Prostate gland (tissue), 2 donors: ENCODE measurements around the gene SF3A2. TPM values are rescaled to one million over a fixed set of nuclear protein-coding genes. Genes with fewer than 3 reads are reported as not detected.

Source experiments
- DNase-seq: peaks from one replicate; pipeline ENCODE4 v3.0.0-alpha.2; 2019; ENCODE audit warnings: low spot score
- H3K27ac ChIP-seq, 2 donors: fragments of 200-600 bp; sonication (generic); 2 replicates each; pipeline ENCODE4 v1.5.1; 2017 to 2019
- H3K27me3 ChIP-seq: fragments of 200-600 bp; sonication (generic); replicated peaks from 2 replicates; pipeline ENCODE4 v1.5.1; 2019; ENCODE audit not compliant: insufficient read depth
- H3K36me3 ChIP-seq, 2 donors: fragments of 200-600 bp; sonication (generic); 1 replicate in 1 of 2; 2 replicates in 1 of 2; pipeline versions ENCODE4 v1.5.1 to v1.8.1; 2017 to 2019
- H3K4me1 ChIP-seq: fragments of 200-600 bp; sonication (generic); replicated peaks from 2 replicates; pipeline ENCODE4 v1.5.1; 2019
- H3K4me3 ChIP-seq, 2 donors: fragments of 200-600 bp; sonication (generic); 2 replicates each; pipeline ENCODE4 v1.5.1; 2017 to 2019
- H3K9me3 ChIP-seq: fragments of 200-600 bp; sonication (generic); 2 replicates; pipeline ENCODE4 v1.5.1; 2017
- POLR2A ChIP-seq: fragments of 450-650 bp; IDR thresholded peaks from one replicate; pipeline ENCODE4 v1.6.1; 2016; ENCODE audit warnings: antibody characterized with exemption, mild to moderate bottlenecking
- POLR2AphosphoS5 ChIP-seq: sonication (generic); formaldehyde crosslinking; IDR thresholded peaks from one replicate; pipeline ENCODE4 v1.6.1; 2017; ENCODE audit warnings: antibody characterized with exemption
- WGBS: methylation state at CpG from one replicate; pipeline ENCODE4 v1.1.5; 2018; 5-methylcytosine and 5-hydroxymethylcytosine counted together
- intact Hi-C: fragments of 100-400 bp; cut with DNase I; formaldehyde crosslinking; loops from one replicate; pipeline ENCODE4 v1.14.2; 2022
- total RNA-seq, 2 donors: library from RNA; depleted of rRNA; stranded (reverse); fragments of >200 nt; gene quantifications; one replicate each; pipeline ENCODE4 v1.1.0, GENCODE V29; 2016
- TF ChIP-seq, protein P1 (sequence below), 4 experiments: fragments of 200-600 bp in 2 of 4; fragments of 450-650 bp in 2 of 4; sonication (generic) in 2 of 4; IDR thresholded peaks; 1 replicate in 3 of 4; 2 replicates in 1 of 4; pipeline ENCODE4 v1.5.1; 2016 to 2019; ENCODE audit warnings: antibody characterized with exemption in 4 of 4, mild to moderate bottlenecking in 2 of 4, moderate library complexity in 2 of 4

Gene SF3A2
- total RNA-seq, 2 donors from 2014 or later = 31.9 to 113 TPM

DNA sequence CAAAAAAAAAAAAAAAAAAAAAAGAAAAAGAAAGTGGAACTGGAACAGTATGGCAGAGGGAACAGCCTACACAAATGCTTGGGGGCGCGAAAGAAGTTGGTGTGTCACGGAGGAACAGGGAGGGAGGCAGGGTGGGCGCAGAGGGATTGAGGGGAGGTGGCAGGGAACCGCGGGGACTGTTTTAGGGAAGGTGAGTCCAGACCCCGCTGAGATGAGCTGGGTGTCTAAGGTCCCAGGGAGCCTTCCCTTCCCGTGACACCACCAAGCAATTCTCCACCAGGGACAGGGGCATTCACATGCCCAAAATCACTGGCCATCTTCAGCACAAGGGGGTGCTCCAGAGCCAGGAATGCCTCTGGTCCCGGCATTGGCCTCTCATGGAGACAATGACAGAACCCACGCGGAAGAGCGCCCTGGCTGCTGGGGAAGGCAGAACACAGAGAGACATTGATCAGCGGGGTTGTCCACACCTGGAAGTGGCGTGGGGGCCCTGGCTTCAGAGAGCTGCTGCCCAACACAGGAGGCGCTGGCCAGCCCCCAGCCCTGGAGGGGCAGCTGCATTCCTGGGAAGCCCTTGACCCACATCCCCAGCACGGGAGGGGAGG, 38.4 kb downstream of the SF3A2 start:
- Histone ChIP-seq H3K9me3 (no peaks in the 10 kb centered on the region), H3K4me3 (no peak overlapping the region), H3K36me3 (peaks cover 0 to 5% of the 10 kb centered on the region in 2 donors), H3K27ac (no peak overlapping the region), H3K27me3 (no peaks in the 10 kb centered on the region), H3K4me1 (peaks cover 19% of the 10 kb centered on the region)
- TF ChIP-seq, protein P1, sequence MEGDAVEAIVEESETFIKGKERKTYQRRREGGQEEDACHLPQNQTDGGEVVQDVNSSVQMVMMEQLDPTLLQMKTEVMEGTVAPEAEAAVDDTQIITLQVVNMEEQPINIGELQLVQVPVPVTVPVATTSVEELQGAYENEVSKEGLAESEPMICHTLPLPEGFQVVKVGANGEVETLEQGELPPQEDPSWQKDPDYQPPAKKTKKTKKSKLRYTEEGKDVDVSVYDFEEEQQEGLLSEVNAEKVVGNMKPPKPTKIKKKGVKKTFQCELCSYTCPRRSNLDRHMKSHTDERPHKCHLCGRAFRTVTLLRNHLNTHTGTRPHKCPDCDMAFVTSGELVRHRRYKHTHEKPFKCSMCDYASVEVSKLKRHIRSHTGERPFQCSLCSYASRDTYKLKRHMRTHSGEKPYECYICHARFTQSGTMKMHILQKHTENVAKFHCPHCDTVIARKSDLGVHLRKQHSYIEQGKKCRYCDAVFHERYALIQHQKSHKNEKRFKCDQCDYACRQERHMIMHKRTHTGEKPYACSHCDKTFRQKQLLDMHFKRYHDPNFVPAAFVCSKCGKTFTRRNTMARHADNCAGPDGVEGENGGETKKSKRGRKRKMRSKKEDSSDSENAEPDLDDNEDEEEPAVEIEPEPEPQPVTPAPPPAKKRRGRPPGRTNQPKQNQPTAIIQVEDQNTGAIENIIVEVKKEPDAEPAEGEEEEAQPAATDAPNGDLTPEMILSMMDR (IDR thresholded peaks at IDR 0.05) = peak in 3 of 4 experiments; percentile 19 to 64 (median 57)
- peak; percentile 6 for TF ChIP-seq POLR2AphosphoS5
- TF ChIP-seq POLR2A = no peak
- no peak for DNase-seq
- WGBS = 53% methylated on average over 16 of the region's 16 CpGs
- intact Hi-C loops = loop anchor here (5.0 kb wide), 4 partner anchors 42 to 178 kb away; partner anchors contain the start of genes DOT1L, IZUMO4 and MOB3A

DNA sequence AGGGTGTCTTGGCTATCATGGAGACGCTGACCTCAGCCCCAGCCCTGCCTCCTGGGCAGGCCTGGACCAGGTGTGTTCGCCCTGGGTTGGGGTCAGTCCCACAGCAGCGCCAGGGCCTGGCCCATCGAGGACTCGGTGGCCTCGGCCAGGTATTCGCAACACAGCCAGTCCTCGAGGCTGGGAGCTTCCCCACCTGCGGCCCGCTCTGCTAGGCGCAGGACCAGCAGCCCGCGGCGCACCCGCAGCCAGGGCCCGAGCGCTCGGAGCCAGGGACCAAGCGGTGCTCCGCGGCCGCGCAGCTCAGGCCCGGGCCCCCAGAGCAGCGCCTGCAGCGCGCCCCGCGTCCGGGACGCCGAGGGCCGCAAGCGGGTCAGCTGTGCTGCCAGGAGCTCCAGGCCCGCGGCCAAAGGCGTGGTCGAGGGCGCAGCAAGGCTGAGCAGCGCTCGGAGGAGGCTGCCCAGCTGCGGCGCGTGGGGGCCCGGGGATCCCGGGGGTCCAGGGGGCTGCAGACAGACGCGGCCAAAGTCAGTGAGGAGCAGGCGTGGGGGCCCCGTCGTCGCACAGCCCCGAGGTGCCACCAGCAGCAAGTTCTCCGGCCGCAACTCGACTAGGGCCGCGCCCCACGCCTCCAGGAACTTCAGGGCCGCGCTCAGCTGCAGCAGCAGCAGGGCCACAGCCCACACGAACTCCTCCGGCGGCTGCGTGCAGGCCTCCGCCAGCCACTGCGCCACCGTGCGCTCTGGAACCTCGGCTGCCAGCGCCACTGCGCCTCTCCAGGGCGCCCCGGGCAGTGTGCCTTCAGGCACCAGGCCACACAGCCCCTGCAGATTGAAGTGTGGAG, 39.2 kb downstream of the SF3A2 start:
- no peak for DNase-seq
- intact Hi-C loops = loop anchor here (5.0 kb wide), 2 partner anchors 41 to 111 kb away; no protein-coding TSS in a partner anchor
- 74% methylated on average over 58 of the region's 74 CpGs for WGBS
- H3K27me3 ChIP-seq = no peaks in the 10 kb centered on the region
- TF ChIP-seq, protein P1 (IDR thresholded peaks at IDR 0.05) = no peak
- no peak for TF ChIP-seq POLR2AphosphoS5
- TF ChIP-seq POLR2A = no peak
- no peak overlapping the region for H3K4me3 ChIP-seq
- no peak overlapping the region for H3K27ac ChIP-seq
- peaks cover 19% of the 10 kb centered on the region for H3K4me1 ChIP-seq
- H3K36me3 ChIP-seq = peaks cover 0 to 5% of the 10 kb centered on the region in 2 donors
- H3K9me3 ChIP-seq = no peaks in the 10 kb centered on the region

DNA sequence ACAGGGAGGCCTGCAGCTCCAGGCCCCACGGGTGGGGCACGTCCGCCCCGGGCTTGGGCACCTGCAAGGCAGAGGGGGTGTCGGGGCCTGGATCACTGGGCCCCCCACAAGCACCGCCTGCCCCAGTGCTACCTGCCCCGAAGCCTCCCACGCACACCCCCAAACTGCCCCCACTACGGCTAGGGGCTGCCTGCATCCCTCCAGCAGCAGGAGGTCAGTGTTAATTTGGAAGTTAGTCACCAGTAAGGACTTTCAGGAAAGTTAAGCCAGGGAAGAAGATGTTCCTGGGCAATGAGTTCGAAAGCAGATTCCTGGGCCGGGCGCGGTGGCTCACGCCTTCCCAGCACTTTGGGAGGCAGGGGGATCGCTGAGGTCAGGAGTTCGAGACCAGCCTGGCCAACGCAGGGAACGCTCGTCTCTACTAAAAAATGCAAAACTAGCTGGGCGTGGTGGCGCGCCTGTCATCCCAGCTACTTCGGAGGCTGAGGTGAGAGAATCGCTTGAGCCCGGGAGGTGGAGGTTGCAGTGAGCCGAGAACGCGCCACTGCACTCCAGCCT, 39.9 kb downstream of the SF3A2 start:
- no peaks in the 10 kb centered on the region for H3K27me3 ChIP-seq
- H3K9me3 ChIP-seq = no peaks in the 10 kb centered on the region
- H3K36me3 ChIP-seq = peaks cover 0 to 5% of the 10 kb centered on the region in 2 donors
- WGBS = 91% methylated on average over 28 of the region's 28 CpGs
- H3K4me1 ChIP-seq = peaks cover 19% of the 10 kb centered on the region
- TF ChIP-seq, protein P1 (IDR thresholded peaks at IDR 0.05) = no peak
- TF ChIP-seq POLR2AphosphoS5 (no peak), POLR2A (no peak)
- intact Hi-C loops = loop anchor here (5.0 kb wide), 2 partner anchors 41 to 111 kb away; no protein-coding TSS in a partner anchor
- no peak overlapping the region for H3K27ac ChIP-seq
- no peak overlapping the region for H3K4me3 ChIP-seq
- no peak for DNase-seq

DNA sequence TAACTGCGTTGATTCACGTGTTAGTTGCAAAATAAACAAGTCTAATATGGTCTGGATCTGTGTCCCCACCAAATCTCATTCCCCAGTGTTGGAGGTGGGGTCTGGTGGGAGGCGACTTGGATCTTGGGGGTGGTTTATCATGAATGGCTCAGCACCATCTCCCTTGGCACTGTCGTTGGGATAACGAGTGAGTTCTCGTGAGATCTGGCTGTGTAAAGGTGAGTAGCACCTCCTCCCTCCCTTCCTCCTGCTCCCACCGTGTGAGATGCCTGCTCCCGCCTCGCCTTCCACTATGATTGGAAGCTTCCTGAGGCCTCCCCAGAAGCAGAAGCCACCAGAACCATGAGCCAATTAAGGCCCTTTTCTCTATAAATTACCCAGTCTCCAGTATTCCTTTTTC, 40.5 kb downstream of the SF3A2 start:
- H3K27ac ChIP-seq = no peak overlapping the region
- peaks cover 20% of the 10 kb centered on the region for H3K4me1 ChIP-seq
- TF ChIP-seq POLR2AphosphoS5 (no peak), POLR2A (no peak)
- TF ChIP-seq, protein P1 (IDR thresholded peaks at IDR 0.05) = no peak
- 74% methylated on average over 9 of the region's 9 CpGs for WGBS
- no peak for DNase-seq
- intact Hi-C loops = loop anchor here (5.0 kb wide), 2 partner anchors 40 to 110 kb away; no protein-coding TSS in a partner anchor
- no peaks in the 10 kb centered on the region for H3K9me3 ChIP-seq
- peaks cover 0 to 5% of the 10 kb centered on the region in 2 donors for H3K36me3 ChIP-seq
- H3K27me3 ChIP-seq = no peaks in the 10 kb centered on the region
- no peak overlapping the region for H3K4me3 ChIP-seq
